ENCODE measurements around the gene BSPRY.

The BSPRY gene

DNA sequence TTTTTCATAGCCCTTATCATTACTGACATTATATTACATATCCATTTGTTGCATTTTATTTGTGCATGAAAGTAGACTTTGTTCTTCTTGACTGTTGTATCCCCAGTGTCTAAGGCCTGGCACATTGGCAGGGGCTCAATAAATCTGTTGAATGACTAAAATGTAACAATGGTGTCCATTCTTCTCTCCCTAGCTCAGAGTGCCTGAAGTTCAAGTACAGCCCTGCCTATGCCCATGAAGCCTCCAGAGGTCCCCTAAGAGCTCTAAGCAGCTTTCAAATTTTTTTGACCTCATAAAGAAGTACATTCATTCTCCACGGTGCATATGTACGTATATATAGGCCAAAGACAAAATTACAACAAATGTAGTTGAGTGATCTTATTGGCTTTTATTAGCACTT, 4.2 kb upstream of the BSPRY start:
- no peak for TF ChIP-seq EZH2 (IDR thresholded peaks at IDR 0.05; ENCODE audit: borderline replicate concordance, low read depth, low read length, severe bottlenecking)
- TF ChIP-seq, protein P1, sequence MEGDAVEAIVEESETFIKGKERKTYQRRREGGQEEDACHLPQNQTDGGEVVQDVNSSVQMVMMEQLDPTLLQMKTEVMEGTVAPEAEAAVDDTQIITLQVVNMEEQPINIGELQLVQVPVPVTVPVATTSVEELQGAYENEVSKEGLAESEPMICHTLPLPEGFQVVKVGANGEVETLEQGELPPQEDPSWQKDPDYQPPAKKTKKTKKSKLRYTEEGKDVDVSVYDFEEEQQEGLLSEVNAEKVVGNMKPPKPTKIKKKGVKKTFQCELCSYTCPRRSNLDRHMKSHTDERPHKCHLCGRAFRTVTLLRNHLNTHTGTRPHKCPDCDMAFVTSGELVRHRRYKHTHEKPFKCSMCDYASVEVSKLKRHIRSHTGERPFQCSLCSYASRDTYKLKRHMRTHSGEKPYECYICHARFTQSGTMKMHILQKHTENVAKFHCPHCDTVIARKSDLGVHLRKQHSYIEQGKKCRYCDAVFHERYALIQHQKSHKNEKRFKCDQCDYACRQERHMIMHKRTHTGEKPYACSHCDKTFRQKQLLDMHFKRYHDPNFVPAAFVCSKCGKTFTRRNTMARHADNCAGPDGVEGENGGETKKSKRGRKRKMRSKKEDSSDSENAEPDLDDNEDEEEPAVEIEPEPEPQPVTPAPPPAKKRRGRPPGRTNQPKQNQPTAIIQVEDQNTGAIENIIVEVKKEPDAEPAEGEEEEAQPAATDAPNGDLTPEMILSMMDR (IDR thresholded peaks at IDR 0.05; ENCODE audit: borderline replicate concordance, extremely low read depth, low read length, poor library complexity, severe bottlenecking): no peak
- Histone ChIP-seq H3K36me3 (ENCODE audit: insufficient read depth, low read length) (no peaks in the 10 kb centered on the region), H3K9me3 (ENCODE audit: insufficient read depth, low read length, severe bottlenecking) (no peaks in the 10 kb centered on the region), H3K27ac (ENCODE audit: low read length) (no peak overlapping the region), H4K20me1 (ENCODE audit: insufficient read depth, low read length) (no peaks in the 10 kb centered on the region), H2AFZ (ENCODE audit: low read depth, low read length) (no peak overlapping the region), H3K9ac (ENCODE audit: low read depth, low read length) (no peak overlapping the region), H3K4me1 (ENCODE audit: insufficient read depth, low read length) (peaks cover 29% of the 10 kb centered on the region), H3K79me2 (ENCODE audit: insufficient read depth, low read length) (no peaks in the 10 kb centered on the region), H3K4me3 (ENCODE audit: low read depth in 1 of 2, low read length in 2 of 2) (no peak overlapping the region), H3K27me3 (ENCODE audit: insufficient read depth, low read length, poor library complexity) (peaks cover 12% of the 10 kb centered on the region), H3K4me2 (ENCODE audit: insufficient read depth, low read length) (no peak overlapping the region)
- ATAC-seq (ENCODE audit: insufficient read depth, low read depth): no peak
- no peak for DNase-seq

DNA sequence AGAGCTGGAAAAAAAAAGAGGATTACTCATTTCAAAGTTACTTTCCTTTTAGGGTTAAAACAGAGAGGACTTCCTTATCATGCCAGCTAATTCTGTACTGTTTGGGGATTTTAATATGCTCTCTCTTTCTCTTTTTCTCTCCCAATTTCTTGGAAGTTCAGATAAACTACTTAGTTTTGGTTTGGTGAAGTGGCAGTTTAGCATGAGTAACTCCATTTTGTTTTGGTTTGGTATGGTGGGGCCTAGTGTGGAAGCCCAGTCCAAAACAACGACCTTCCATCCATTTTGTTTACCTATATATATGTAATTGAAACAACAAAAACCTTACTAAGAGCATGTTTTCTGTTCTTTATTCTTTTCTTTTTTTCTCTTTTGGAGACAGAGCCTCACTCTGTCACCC, 3.7 kb upstream of the BSPRY start:
- H3K36me3 ChIP-seq (ENCODE audit: insufficient read depth, low read length): no peaks in the 10 kb centered on the region
- ATAC-seq (ENCODE audit: insufficient read depth, low read depth) (no peak), DNase-seq (no peak)
- H3K4me3 ChIP-seq (ENCODE audit: low read depth in 1 of 2, low read length in 2 of 2): no peak overlapping the region
- peaks cover 24% of the 10 kb centered on the region for H3K4me1 ChIP-seq (ENCODE audit: insufficient read depth, low read length)
- no peak overlapping the region for H3K27ac ChIP-seq (ENCODE audit: low read length)
- H3K27me3 ChIP-seq (ENCODE audit: insufficient read depth, low read length, poor library complexity): peaks cover 17% of the 10 kb centered on the region
- no peaks in the 10 kb centered on the region for H3K79me2 ChIP-seq (ENCODE audit: insufficient read depth, low read length)
- H3K9ac ChIP-seq (ENCODE audit: low read depth, low read length): no peak overlapping the region
- H3K9me3 ChIP-seq (ENCODE audit: insufficient read depth, low read length, severe bottlenecking): no peaks in the 10 kb centered on the region
- no peak for TF ChIP-seq EZH2 (IDR thresholded peaks at IDR 0.05; ENCODE audit: borderline replicate concordance, low read depth, low read length, severe bottlenecking)
- TF ChIP-seq, protein P1 (IDR thresholded peaks at IDR 0.05; ENCODE audit: borderline replicate concordance, extremely low read depth, low read length, poor library complexity, severe bottlenecking): no peak
- H3K4me2 ChIP-seq (ENCODE audit: insufficient read depth, low read length): no peak overlapping the region
- H4K20me1 ChIP-seq (ENCODE audit: insufficient read depth, low read length): no peaks in the 10 kb centered on the region
- no peak overlapping the region for H2AFZ ChIP-seq (ENCODE audit: low read depth, low read length)

DNA sequence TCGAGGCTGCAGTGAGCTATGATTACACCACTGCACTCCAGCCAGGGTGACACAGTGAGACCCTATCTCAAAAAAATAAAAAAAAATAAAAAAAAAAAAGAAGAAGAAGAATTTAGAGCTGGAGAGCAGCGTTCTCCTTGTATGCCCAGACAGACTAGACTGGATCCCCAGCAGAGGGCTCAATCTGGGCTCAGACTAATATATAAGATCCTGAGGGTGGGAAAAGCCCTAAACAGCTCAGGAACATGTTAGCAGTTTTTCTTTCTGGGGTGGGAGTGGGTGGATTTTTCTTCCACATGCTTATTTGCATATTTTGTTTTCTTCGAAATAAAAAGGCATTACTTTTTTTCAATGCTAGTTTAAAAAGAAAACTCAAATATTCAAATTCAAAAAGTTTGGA, 904 bp upstream of the BSPRY start:
- Histone ChIP-seq H3K27me3 (ENCODE audit: insufficient read depth, low read length, poor library complexity) (peaks cover 24% of the 10 kb centered on the region), H3K4me2 (ENCODE audit: insufficient read depth, low read length) (no peak overlapping the region)
- TF ChIP-seq, protein P1 (IDR thresholded peaks at IDR 0.05; ENCODE audit: borderline replicate concordance, extremely low read depth, low read length, poor library complexity, severe bottlenecking): no peak
- TF ChIP-seq EZH2 (IDR thresholded peaks at IDR 0.05; ENCODE audit: borderline replicate concordance, low read depth, low read length, severe bottlenecking): no peak

DNA sequence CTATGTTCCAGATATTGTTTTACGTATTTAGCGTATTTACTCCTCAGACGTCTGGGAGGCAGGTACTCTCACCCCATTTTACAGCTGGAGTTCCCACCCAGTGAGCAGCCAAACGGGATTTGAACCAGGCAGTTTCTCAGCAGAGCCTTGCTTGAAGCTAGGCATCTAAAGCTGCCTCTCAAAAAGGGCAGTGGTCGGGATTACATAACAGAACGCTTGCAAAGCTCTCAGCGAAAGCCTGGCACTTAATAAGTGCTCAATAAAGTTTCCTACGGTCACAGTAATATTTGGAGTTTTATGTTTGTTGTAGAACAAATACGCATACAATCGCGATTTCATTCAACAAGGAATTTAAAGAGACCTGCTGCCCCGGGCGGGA, 286 bp upstream of the BSPRY start:
- H3K4me2 ChIP-seq (ENCODE audit: insufficient read depth, low read length): no peak overlapping the region
- H3K4me3 ChIP-seq (ENCODE audit: low read depth in 1 of 2, low read length in 2 of 2): no peak overlapping the region
- H3K9ac ChIP-seq (ENCODE audit: low read depth, low read length): no peak overlapping the region
- DNase-seq (no peak), ATAC-seq (ENCODE audit: insufficient read depth, low read depth) (no peak)
- TF ChIP-seq, protein P1 (IDR thresholded peaks at IDR 0.05; ENCODE audit: borderline replicate concordance, extremely low read depth, low read length, poor library complexity, severe bottlenecking): no peak
- no peak for TF ChIP-seq EZH2 (IDR thresholded peaks at IDR 0.05; ENCODE audit: borderline replicate concordance, low read depth, low read length, severe bottlenecking)
- H3K27me3 ChIP-seq (ENCODE audit: insufficient read depth, low read length, poor library complexity): peaks cover 27% of the 10 kb centered on the region
- no peak overlapping the region for H2AFZ ChIP-seq (ENCODE audit: low read depth, low read length)
- H4K20me1 ChIP-seq (ENCODE audit: insufficient read depth, low read length): no peaks in the 10 kb centered on the region
- no peak overlapping the region for H3K27ac ChIP-seq (ENCODE audit: low read length)
- no peaks in the 10 kb centered on the region for H3K9me3 ChIP-seq (ENCODE audit: insufficient read depth, low read length, severe bottlenecking)
- peaks cover 7% of the 10 kb centered on the region for H3K4me1 ChIP-seq (ENCODE audit: insufficient read depth, low read length)
- no peaks in the 10 kb centered on the region for H3K36me3 ChIP-seq (ENCODE audit: insufficient read depth, low read length)
- H3K79me2 ChIP-seq (ENCODE audit: insufficient read depth, low read length): no peaks in the 10 kb centered on the region

More for the DNA sequence above, 904 bp upstream of the BSPRY start:
- no peaks in the 10 kb centered on the region for H3K79me2 ChIP-seq (ENCODE audit: insufficient read depth, low read length)
- H3K4me3 ChIP-seq (ENCODE audit: low read depth in 1 of 2, low read length in 2 of 2): no peak overlapping the region
- no peak overlapping the region for H3K27ac ChIP-seq (ENCODE audit: low read length)
- DNase-seq: no peak
- H2AFZ ChIP-seq (ENCODE audit: low read depth, low read length): no peak overlapping the region
- no peak overlapping the region for H3K9ac ChIP-seq (ENCODE audit: low read depth, low read length)
- no peaks in the 10 kb centered on the region for H3K36me3 ChIP-seq (ENCODE audit: insufficient read depth, low read length)
- peaks cover 13% of the 10 kb centered on the region for H3K4me1 ChIP-seq (ENCODE audit: insufficient read depth, low read length)
- H3K9me3 ChIP-seq (ENCODE audit: insufficient read depth, low read length, severe bottlenecking): no peaks in the 10 kb centered on the region
- ATAC-seq (ENCODE audit: insufficient read depth, low read depth): no peak
- H4K20me1 ChIP-seq (ENCODE audit: insufficient read depth, low read length): no peaks in the 10 kb centered on the region

Data from DND-41 (cell line).